ENCODE data around the gene PARD3. TPM values are rescaled to one million over a fixed set of nuclear protein-coding genes. Genes with fewer than 3 reads are reported as not detected.

Gene PARD3
- total and polyA plus RNA-seq, 7 experiments from 2014 or later, result 0.19 to 1.2 (median 0.43) TPM

GRCh38 chr10:34484164-34484563, 330.9 kb downstream of the PARD3 start:
- H3K4me1 Mint-ChIP-seq, result no peaks in the 10 kb centered on the region
- ATAC-seq (no peak), DNase-seq (no peak)
- CTCF ChIA-PET, result no interaction called here
- no peak overlapping the region for H3K4me3 ChIP-seq (ENCODE audit: low read length)
- peaks cover 0 to 4% (median 0%) of the 10 kb centered on the region in 11 donors for H3K9me3 Mint-ChIP-seq
- POLR2A ChIA-PET, result no interaction called here
- H3K27ac Mint-ChIP-seq, result no peak overlapping the region
- H3K36me3 ChIP-seq (ENCODE audit: control insufficient read depth in 2 of 3, insufficient read depth in 3 of 3, low read length in 3 of 3), result no peaks in the 10 kb centered on the region
- no peaks in the 10 kb centered on the region for H3K36me3 Mint-ChIP-seq
- H3K27me3 ChIP-seq (ENCODE audit: control insufficient read depth in 2 of 2, insufficient read depth in 2 of 2, low read length in 2 of 2), result no peaks in the 10 kb centered on the region
- H3K27me3 Mint-ChIP-seq, result peaks cover 0 to 8% (median 0%) of the 10 kb centered on the region in 5 donors
- no peaks in the 10 kb centered on the region for H3K4me1 ChIP-seq (ENCODE audit: control insufficient read depth in 2 of 2, insufficient read depth in 2 of 2, low read length in 2 of 2)
- H3K4me3 Mint-ChIP-seq, result no peak overlapping the region
- intact Hi-C loops (cut with micrococcal nuclease), result no loop called here
- no peaks in the 10 kb centered on the region for H3K9me3 ChIP-seq (ENCODE audit: control insufficient read depth in 2 of 3, low read length in 3 of 3)
- H3K27ac ChIP-seq (ENCODE audit: low read depth, low read length), result no peak overlapping the region

GRCh38 chr10:34480345-34480744, 334.8 kb downstream of the PARD3 start:
- DNase-seq, result no peak
- no peak for ATAC-seq
- no peak overlapping the region for H3K4me3 Mint-ChIP-seq
- peaks cover 0 to 8% (median 0%) of the 10 kb centered on the region in 5 donors for H3K27me3 Mint-ChIP-seq
- no peaks in the 10 kb centered on the region for H3K4me1 Mint-ChIP-seq
- no peaks in the 10 kb centered on the region for H3K36me3 Mint-ChIP-seq
- intact Hi-C loops (cut with micrococcal nuclease), result no loop called here
- Histone ChIP-seq H3K36me3 (ENCODE audit: control insufficient read depth in 2 of 3, insufficient read depth in 3 of 3, low read length in 3 of 3) (no peaks in the 10 kb centered on the region), H3K4me3 (ENCODE audit: low read length) (no peak overlapping the region), H3K27me3 (ENCODE audit: control insufficient read depth in 2 of 2, insufficient read depth in 2 of 2, low read length in 2 of 2) (no peaks in the 10 kb centered on the region), H3K9me3 (ENCODE audit: control insufficient read depth in 2 of 3, low read length in 3 of 3) (no peaks in the 10 kb centered on the region), H3K27ac (ENCODE audit: low read depth, low read length) (no peak overlapping the region), H3K4me1 (ENCODE audit: control insufficient read depth in 2 of 2, insufficient read depth in 2 of 2, low read length in 2 of 2) (no peaks in the 10 kb centered on the region)
- ChIA-PET CTCF (no interaction called here), POLR2A (no interaction called here)
- H3K9me3 Mint-ChIP-seq, result peaks cover 0 to 4% (median 0%) of the 10 kb centered on the region in 11 donors
- no peak overlapping the region for H3K27ac Mint-ChIP-seq

- ChIA-PET CTCF (no interaction called here), POLR2A (no interaction called here)
- no peak overlapping the region for H3K4me3 ChIP-seq (ENCODE audit: low read length)
- ATAC-seq (no peak), DNase-seq (no peak)
- peaks cover 0 to 4% (median 0%) of the 10 kb centered on the region in 11 donors for H3K9me3 Mint-ChIP-seq
- intact Hi-C loops (cut with micrococcal nuclease), result no loop called here
- no peak overlapping the region for H3K27ac Mint-ChIP-seq
- H3K9me3 ChIP-seq (ENCODE audit: control insufficient read depth in 2 of 3, low read length in 3 of 3), result no peaks in the 10 kb centered on the region
- no peaks in the 10 kb centered on the region for H3K4me1 ChIP-seq (ENCODE audit: control insufficient read depth in 2 of 2, insufficient read depth in 2 of 2, low read length in 2 of 2)
- no peaks in the 10 kb centered on the region for H3K36me3 ChIP-seq (ENCODE audit: control insufficient read depth in 2 of 3, insufficient read depth in 3 of 3, low read length in 3 of 3)
- H3K27ac ChIP-seq (ENCODE audit: low read depth, low read length), result no peak overlapping the region
- no peak overlapping the region for H3K4me3 Mint-ChIP-seq
- peaks cover 0 to 8% (median 0%) of the 10 kb centered on the region in 5 donors for H3K27me3 Mint-ChIP-seq
- H3K4me1 Mint-ChIP-seq, result no peaks in the 10 kb centered on the region
- H3K27me3 ChIP-seq (ENCODE audit: control insufficient read depth in 2 of 2, insufficient read depth in 2 of 2, low read length in 2 of 2), result no peaks in the 10 kb centered on the region
- H3K36me3 Mint-ChIP-seq, result no peaks in the 10 kb centered on the region
Measured at GRCh38 chr10:34479520-34480179, 335.4 kb downstream of the PARD3 start.

- H3K4me1 Mint-ChIP-seq, result no peaks in the 10 kb centered on the region
- H3K27ac Mint-ChIP-seq, result no peak overlapping the region
- Histone ChIP-seq H3K27me3 (ENCODE audit: control insufficient read depth in 2 of 2, insufficient read depth in 2 of 2, low read length in 2 of 2) (no peaks in the 10 kb centered on the region), H3K4me1 (ENCODE audit: control insufficient read depth in 2 of 2, insufficient read depth in 2 of 2, low read length in 2 of 2) (no peaks in the 10 kb centered on the region), H3K9me3 (ENCODE audit: control insufficient read depth in 2 of 3, low read length in 3 of 3) (no peaks in the 10 kb centered on the region), H3K36me3 (ENCODE audit: control insufficient read depth in 2 of 3, insufficient read depth in 3 of 3, low read length in 3 of 3) (no peaks in the 10 kb centered on the region), H3K27ac (ENCODE audit: low read depth, low read length) (no peak overlapping the region), H3K4me3 (ENCODE audit: low read length) (no peak overlapping the region)
- H3K4me3 Mint-ChIP-seq, result no peak overlapping the region
- H3K9me3 Mint-ChIP-seq, result no peaks in the 10 kb centered on the region
- CTCF ChIA-PET, result no interaction called here
- no peaks in the 10 kb centered on the region for H3K36me3 Mint-ChIP-seq
- ATAC-seq, result no peak
- POLR2A ChIA-PET, result no interaction called here
- no peaks in the 10 kb centered on the region for H3K27me3 Mint-ChIP-seq
- DNase-seq, result no peak
- intact Hi-C loops (cut with micrococcal nuclease), result no loop called here
Measured at GRCh38 chr10:34477249-34477648, 337.8 kb downstream of the PARD3 start.

GRCh38 chr10:34476608-34477007, 338.5 kb downstream of the PARD3 start:
- Mint-ChIP-seq H3K4me3 (no peak overlapping the region), H3K9me3 (no peaks in the 10 kb centered on the region), H3K36me3 (no peaks in the 10 kb centered on the region), H3K27me3 (no peaks in the 10 kb centered on the region), H3K27ac (no peak overlapping the region), H3K4me1 (no peaks in the 10 kb centered on the region)
- ChIA-PET POLR2A (no interaction called here), CTCF (no interaction called here)
- ATAC-seq (no peak), DNase-seq (no peak)
- no peaks in the 10 kb centered on the region for H3K36me3 ChIP-seq (ENCODE audit: control insufficient read depth in 2 of 3, insufficient read depth in 3 of 3, low read length in 3 of 3)
- intact Hi-C loops (cut with micrococcal nuclease), result no loop called here
- no peaks in the 10 kb centered on the region for H3K27me3 ChIP-seq (ENCODE audit: control insufficient read depth in 2 of 2, insufficient read depth in 2 of 2, low read length in 2 of 2)
- H3K4me1 ChIP-seq (ENCODE audit: control insufficient read depth in 2 of 2, insufficient read depth in 2 of 2, low read length in 2 of 2), result no peaks in the 10 kb centered on the region
- H3K9me3 ChIP-seq (ENCODE audit: control insufficient read depth in 2 of 3, low read length in 3 of 3), result no peaks in the 10 kb centered on the region
- H3K27ac ChIP-seq (ENCODE audit: low read depth, low read length), result no peak overlapping the region
- no peak overlapping the region for H3K4me3 ChIP-seq (ENCODE audit: low read length)

- intact Hi-C loops (cut with micrococcal nuclease), result no loop called here
- CTCF ChIA-PET, result no interaction called here
Measured at GRCh38 chr10:34475786-34476185, 339.3 kb downstream of the PARD3 start.

GRCh38 chr10:34475274-34475646, 339.8 kb downstream of the PARD3 start:
- no peaks in the 10 kb centered on the region for H3K27me3 Mint-ChIP-seq
- H3K27ac ChIP-seq (ENCODE audit: low read depth, low read length), result no peak overlapping the region
- H3K9me3 ChIP-seq (ENCODE audit: control insufficient read depth in 2 of 3, low read length in 3 of 3), result no peaks in the 10 kb centered on the region
- H3K27ac Mint-ChIP-seq, result no peak overlapping the region
- H3K4me3 ChIP-seq (ENCODE audit: low read length), result no peak overlapping the region
- POLR2A ChIA-PET, result no interaction called here
- CTCF ChIA-PET, result no interaction called here
- intact Hi-C loops (cut with micrococcal nuclease), result no loop called here
- no peaks in the 10 kb centered on the region for H3K4me1 ChIP-seq (ENCODE audit: control insufficient read depth in 2 of 2, insufficient read depth in 2 of 2, low read length in 2 of 2)
- H3K9me3 Mint-ChIP-seq, result no peaks in the 10 kb centered on the region
- H3K36me3 ChIP-seq (ENCODE audit: control insufficient read depth in 2 of 3, insufficient read depth in 3 of 3, low read length in 3 of 3), result no peaks in the 10 kb centered on the region
- no peaks in the 10 kb centered on the region for H3K4me1 Mint-ChIP-seq
- ATAC-seq, result no peak
- H3K36me3 Mint-ChIP-seq, result no peaks in the 10 kb centered on the region
- H3K4me3 Mint-ChIP-seq, result no peak overlapping the region
- no peak for DNase-seq
- H3K27me3 ChIP-seq (ENCODE audit: control insufficient read depth in 2 of 2, insufficient read depth in 2 of 2, low read length in 2 of 2), result no peaks in the 10 kb centered on the region

More at GRCh38 chr10:34475786-34476185, 339.3 kb downstream of the PARD3 start:
- Histone ChIP-seq H3K4me1 (ENCODE audit: control insufficient read depth in 2 of 2, insufficient read depth in 2 of 2, low read length in 2 of 2) (no peaks in the 10 kb centered on the region), H3K9me3 (ENCODE audit: control insufficient read depth in 2 of 3, low read length in 3 of 3) (no peaks in the 10 kb centered on the region), H3K27ac (ENCODE audit: low read depth, low read length) (no peak overlapping the region), H3K36me3 (ENCODE audit: control insufficient read depth in 2 of 3, insufficient read depth in 3 of 3, low read length in 3 of 3) (no peaks in the 10 kb centered on the region), H3K27me3 (ENCODE audit: control insufficient read depth in 2 of 2, insufficient read depth in 2 of 2, low read length in 2 of 2) (no peaks in the 10 kb centered on the region), H3K4me3 (ENCODE audit: low read length) (no peak overlapping the region)
- Mint-ChIP-seq H3K27me3 (no peaks in the 10 kb centered on the region), H3K36me3 (no peaks in the 10 kb centered on the region), H3K4me3 (no peak overlapping the region), H3K9me3 (no peaks in the 10 kb centered on the region), H3K4me1 (no peaks in the 10 kb centered on the region), H3K27ac (no peak overlapping the region)
- ATAC-seq, result no peak
- no peak for DNase-seq
- POLR2A ChIA-PET, result no interaction called here

All from naive thymus-derived CD4-positive, alpha-beta T cell (primary cell).